Measurements from ENCODE around the gene NR3C2. TPM values are rescaled to one million over a fixed set of nuclear protein-coding genes. Genes with fewer than 3 reads are reported as not detected.

NR3C2 gene
- total and polyA plus RNA-seq, 2 of the 4 experiments (the other 2 are of a cell fraction), result 1.1 to 2.3 TPM

DNA sequence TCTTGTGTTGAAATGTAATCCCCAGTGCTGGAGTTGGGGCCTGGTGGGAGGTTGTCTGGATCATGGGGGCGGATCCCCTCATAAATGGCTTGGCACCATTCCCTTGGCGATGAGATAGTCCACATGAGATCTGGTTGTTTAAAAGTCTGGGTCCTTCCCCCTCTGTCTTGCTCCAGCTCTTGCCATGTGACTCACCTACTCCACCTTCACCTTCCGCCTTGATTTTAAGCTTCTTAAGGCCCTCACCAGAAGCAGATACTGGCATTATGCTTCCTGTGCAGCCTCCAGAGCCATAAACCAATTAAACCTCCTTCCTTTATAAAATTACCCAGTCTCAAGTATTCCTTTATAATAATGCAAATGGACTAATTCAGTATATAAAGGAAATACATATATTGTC is 111.5 kb downstream of the NR3C2 start:
- DNase-seq (no peak), ATAC-seq (ENCODE audit: low read depth) (no peak)
- no peaks in the 10 kb centered on the region for H3K4me1 ChIP-seq (ENCODE audit: control insufficient read depth, insufficient read depth, low read length)
- H3K4ac ChIP-seq (ENCODE audit: low read depth, low read length), result no peak overlapping the region
- H2BK5ac ChIP-seq (ENCODE audit: low read depth, low read length, poor library complexity, severe bottlenecking), result no peak overlapping the region
- no peaks in the 10 kb centered on the region for H3K36me3 ChIP-seq (ENCODE audit: control insufficient read depth, insufficient read depth, low read length)
- H3K27ac ChIP-seq (ENCODE audit: insufficient read depth, low read length), result no peak overlapping the region
- H4K8ac ChIP-seq (ENCODE audit: low read depth in 2 of 2, low read length in 2 of 2), result no peak overlapping the region
- no peak overlapping the region for H2BK15ac ChIP-seq (ENCODE audit: low read depth, low read length)
- H2AK5ac ChIP-seq (ENCODE audit: low read depth, low read length), result no peak overlapping the region
- no peak overlapping the region for H3K56ac ChIP-seq (ENCODE audit: extremely low read depth, insufficient read depth, low read length)
- no peaks in the 10 kb centered on the region for H3K9me1 ChIP-seq (ENCODE audit: insufficient read depth, low read length)
- no peak overlapping the region for H4K91ac ChIP-seq (ENCODE audit: insufficient read depth, low read depth, low read length)
- WGBS, 2 experiments (ENCODE audit: extremely low coverage in 2 of 2, insufficient read length in 1 of 2), result 75% methylated on average over 1 of the region's 3 CpGs; no CpG with 5 or more reads in 1 of the 2 experiments
- H3K14ac ChIP-seq (replicated peaks; ENCODE audit: low read depth, low read length), result no peak overlapping the region
- no peak overlapping the region for H3K23ac ChIP-seq (ENCODE audit: low read depth, low read length)
- ChIA-PET POLR2A (ENCODE audit: unreplicated experiment) (no interaction called here), CTCF (no interaction called here)
- H4K20me1 ChIP-seq (ENCODE audit: insufficient read depth, low read length), result no peaks in the 10 kb centered on the region
- H2BK120ac ChIP-seq (ENCODE audit: low read depth, low read length), result no peak overlapping the region
- no peak overlapping the region for H2AFZ ChIP-seq (replicated peaks; ENCODE audit: low read length, poor library complexity)
- no peak overlapping the region for H3K18ac ChIP-seq (ENCODE audit: low read depth, low read length)
- H2AK9ac ChIP-seq (replicated peaks; ENCODE audit: low read depth, low read length, poor library complexity), result no peak overlapping the region
- no peaks in the 10 kb centered on the region for H3K79me1 ChIP-seq (ENCODE audit: low read depth in 1 of 2, low read length in 2 of 2)
- no peak overlapping the region for H4K5ac ChIP-seq (ENCODE audit: low read depth, low read length)
- H3K4me2 ChIP-seq (ENCODE audit: low read depth, low read length), result no peak overlapping the region
- in situ Hi-C loops (cut with MboI; ENCODE audit: low sequenced_read_pairs), result no loop called here
- H3K9me3 ChIP-seq (ENCODE audit: control insufficient read depth, insufficient read depth, low read length), result no peaks in the 10 kb centered on the region
- intact Hi-C loops (cut with micrococcal nuclease), result no loop called here
- H3K27me3 ChIP-seq (ENCODE audit: control insufficient read depth, insufficient read depth, low read length), result no peaks in the 10 kb centered on the region
- H3K9ac ChIP-seq (ENCODE audit: low read depth, low read length), result no peak overlapping the region
- H2BK20ac ChIP-seq (ENCODE audit: low read depth, low read length), result no peak overlapping the region
- dilution Hi-C loops (cut with HindIII; ENCODE audit: low sequenced_read_pairs, unreplicated experiment), result no loop called here
- no TSS peak for BruUV-seq (replicated peaks)
- TF ChIP-seq POLR2A (IDR thresholded peaks at IDR 0.05; ENCODE audit: low read depth, low read length) (no peak), SMC3 (IDR thresholded peaks at IDR 0.05; ENCODE audit: low read depth, low read length) (no peak), MXI1 (IDR thresholded peaks at IDR 0.05; ENCODE audit: borderline replicate concordance, low read depth, low read length) (no peak), NFE2L2 (IDR thresholded peaks at IDR 0.05; ENCODE audit: low read depth, low read length) (no peak), RCOR1 (IDR thresholded peaks at IDR 0.05; ENCODE audit: insufficient replicate concordance, low read length) (no peak), BHLHE40 (IDR thresholded peaks at IDR 0.05; ENCODE audit: low read depth, low read length) (no peak), CEBPB (IDR thresholded peaks at IDR 0.05; ENCODE audit: low read depth, low read length) (no peak), CHD1 (IDR thresholded peaks at IDR 0.05; ENCODE audit: low read depth, low read length) (no peak), MAFK (IDR thresholded peaks at IDR 0.05; ENCODE audit: low read depth, low read length) (no peak), RAD21 (IDR thresholded peaks at IDR 0.05; ENCODE audit: low read length) (no peak), MAZ (IDR thresholded peaks at IDR 0.05; ENCODE audit: borderline replicate concordance, low read depth, low read length) (no peak)
- TF ChIP-seq, protein P1, sequence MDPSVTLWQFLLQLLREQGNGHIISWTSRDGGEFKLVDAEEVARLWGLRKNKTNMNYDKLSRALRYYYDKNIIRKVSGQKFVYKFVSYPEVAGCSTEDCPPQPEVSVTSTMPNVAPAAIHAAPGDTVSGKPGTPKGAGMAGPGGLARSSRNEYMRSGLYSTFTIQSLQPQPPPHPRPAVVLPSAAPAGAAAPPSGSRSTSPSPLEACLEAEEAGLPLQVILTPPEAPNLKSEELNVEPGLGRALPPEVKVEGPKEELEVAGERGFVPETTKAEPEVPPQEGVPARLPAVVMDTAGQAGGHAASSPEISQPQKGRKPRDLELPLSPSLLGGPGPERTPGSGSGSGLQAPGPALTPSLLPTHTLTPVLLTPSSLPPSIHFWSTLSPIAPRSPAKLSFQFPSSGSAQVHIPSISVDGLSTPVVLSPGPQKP (IDR thresholded peaks at IDR 0.05; ENCODE audit: borderline replicate concordance, low read depth, low read length), result no peak
- TF ChIP-seq, protein P2, sequence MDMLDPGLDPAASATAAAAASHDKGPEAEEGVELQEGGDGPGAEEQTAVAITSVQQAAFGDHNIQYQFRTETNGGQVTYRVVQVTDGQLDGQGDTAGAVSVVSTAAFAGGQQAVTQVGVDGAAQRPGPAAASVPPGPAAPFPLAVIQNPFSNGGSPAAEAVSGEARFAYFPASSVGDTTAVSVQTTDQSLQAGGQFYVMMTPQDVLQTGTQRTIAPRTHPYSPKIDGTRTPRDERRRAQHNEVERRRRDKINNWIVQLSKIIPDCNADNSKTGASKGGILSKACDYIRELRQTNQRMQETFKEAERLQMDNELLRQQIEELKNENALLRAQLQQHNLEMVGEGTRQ (IDR thresholded peaks at IDR 0.05; ENCODE audit: low read depth, low read length), result no peak
- no peak overlapping the region for H3K4me3 ChIP-seq (ENCODE audit: insufficient read depth, low read depth, low read length)

All from IMR-90 (cell line).